Lower leg skin (tissue), 4 donors: ENCODE results near the gene ZNF507. TPM values are rescaled to one million over a fixed set of nuclear protein-coding genes. Genes with fewer than 3 reads are reported as not detected.

Source experiments
- DNase-seq, 2 donors: peaks; one replicate each; pipeline ENCODE4 v3.0.0-alpha.2; 2019; ENCODE audit warnings: low spot score in 2 of 2
- H3K4me3 ChIP-seq: fragments of 200-600 bp; sonication (generic); 2 replicates; pipeline ENCODE4 v1.5.1; 2017; ENCODE audit warnings: mild to moderate bottlenecking, low read depth; ENCODE audit not compliant: poor library complexity, severe bottlenecking
- CTCF ChIP-seq, 3 donors: fragments of 450-650 bp; IDR thresholded peaks; one replicate each; pipeline ENCODE4 v1.5.1; 2016; ENCODE audit warnings: antibody characterized with exemption in 3 of 3, mild to moderate bottlenecking in 3 of 3, moderate library complexity in 2 of 3
- POLR2A ChIP-seq, 2 donors: fragments of 450-650 bp; IDR thresholded peaks; one replicate each; pipeline ENCODE4 v1.6.1; 2016 to 2017; ENCODE audit warnings: antibody characterized with exemption in 2 of 2, mild to moderate bottlenecking in 1 of 2, moderate library complexity in 1 of 2
- WGBS, 2 donors: methylation state at CpG; one replicate each; pipeline ENCODE4 v1.1.5; 2018; 5-methylcytosine and 5-hydroxymethylcytosine counted together
- intact Hi-C: fragments of 100-400 bp; cut with DNase I; formaldehyde crosslinking; loops from one replicate; pipeline ENCODE4 v1.15.0; 2023; ENCODE audit warnings: low total_unique reads
- total RNA-seq, 4 donors: library from RNA; depleted of rRNA; stranded (reverse); fragments of >200 nt; gene quantifications; one replicate each; pipeline ENCODE4 v1.1.0, GENCODE V29; 2016

The ZNF507 gene
- total RNA-seq, 4 donors from 2014 or later: 9.5 to 15.1 (median 13.1) TPM

GRCh38 chr19:32388393-32388855 is 43.0 kb downstream of the ZNF507 start:
- H3K4me3 ChIP-seq: no peak overlapping the region
- WGBS, 2 donors: 77 to 79% methylated on average over 3 of the region's 3 CpGs
- DNase-seq: no peak
- TF ChIP-seq CTCF (IDR thresholded peaks at IDR 0.05) (no peak), POLR2A (IDR thresholded peaks at IDR 0.05) (no peak)
- intact Hi-C loops: no loop called here

- 90 to 94% methylated on average over 3 of the region's 3 CpGs for WGBS, 2 donors
- no peak overlapping the region for H3K4me3 ChIP-seq
- no peak for DNase-seq
- TF ChIP-seq POLR2A (IDR thresholded peaks at IDR 0.05): no peak
- TF ChIP-seq CTCF (IDR thresholded peaks at IDR 0.05): no peak
- intact Hi-C loops: no loop called here
Observed at GRCh38 chr19:32392901-32393300, 47.5 kb downstream of the ZNF507 start.

- no peak for TF ChIP-seq POLR2A (IDR thresholded peaks at IDR 0.05)
- no peak for TF ChIP-seq CTCF (IDR thresholded peaks at IDR 0.05)
- WGBS, 2 donors: 63 to 74% methylated on average over 6 of the region's 6 CpGs
- H3K4me3 ChIP-seq: no peak overlapping the region
- DNase-seq: no peak
- intact Hi-C loops: no loop called here
Observed at GRCh38 chr19:32396046-32396652, 50.7 kb downstream of the ZNF507 start.

- no peak for DNase-seq
Observed at GRCh38 chr19:32397671-32398101, 52.3 kb downstream of the ZNF507 start.

GRCh38 chr19:32401992-32402391 is 56.6 kb downstream of the ZNF507 start:
- intact Hi-C loops: no loop called here
- TF ChIP-seq CTCF (IDR thresholded peaks at IDR 0.05) (no peak), POLR2A (IDR thresholded peaks at IDR 0.05) (no peak)
- DNase-seq: no peak
- WGBS, 2 donors: 88 to 96% methylated on average over 1 of the region's 1 CpG
- H3K4me3 ChIP-seq: no peak overlapping the region

More at GRCh38 chr19:32397671-32398101, 52.3 kb downstream of the ZNF507 start:
- intact Hi-C loops: no loop called here
- WGBS, 2 donors: 60 to 64% methylated on average over 5 of the region's 5 CpGs
- no peak for TF ChIP-seq POLR2A (IDR thresholded peaks at IDR 0.05)
- TF ChIP-seq CTCF (IDR thresholded peaks at IDR 0.05): no peak
- no peak overlapping the region for H3K4me3 ChIP-seq
